ENCODE results near the gene LDLRAD4.

DNA sequence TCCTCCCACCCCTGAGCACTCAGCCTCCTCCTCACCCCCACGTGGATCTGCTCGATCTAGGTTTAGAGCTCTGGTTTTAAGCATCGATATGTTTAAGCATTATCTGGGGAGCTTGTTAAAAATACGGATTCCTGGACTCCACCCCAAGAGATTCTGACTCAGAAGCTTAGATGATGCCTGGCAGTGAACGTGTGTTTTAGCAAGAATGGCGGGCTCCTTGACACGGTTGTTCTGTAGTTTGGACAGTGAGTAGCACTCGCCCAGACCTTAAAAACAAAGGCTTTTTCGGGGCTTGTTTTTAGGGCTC is 47.3 kb downstream of the LDLRAD4 start:
- no peak for TF ChIP-seq CTCF (IDR thresholded peaks at IDR 0.05)
- TF ChIP-seq POLR2A (IDR thresholded peaks at IDR 0.05): no peak

Data from upper lobe of left lung (tissue), 4 donors.